Measurements from ENCODE around the gene CFTR.
"Not testable (repeated sequence)": the region's sequence is repeated elsewhere in the genome, so short reads cannot be mapped to it uniquely, and the experiment has no call there.

CFTR gene

DNA sequence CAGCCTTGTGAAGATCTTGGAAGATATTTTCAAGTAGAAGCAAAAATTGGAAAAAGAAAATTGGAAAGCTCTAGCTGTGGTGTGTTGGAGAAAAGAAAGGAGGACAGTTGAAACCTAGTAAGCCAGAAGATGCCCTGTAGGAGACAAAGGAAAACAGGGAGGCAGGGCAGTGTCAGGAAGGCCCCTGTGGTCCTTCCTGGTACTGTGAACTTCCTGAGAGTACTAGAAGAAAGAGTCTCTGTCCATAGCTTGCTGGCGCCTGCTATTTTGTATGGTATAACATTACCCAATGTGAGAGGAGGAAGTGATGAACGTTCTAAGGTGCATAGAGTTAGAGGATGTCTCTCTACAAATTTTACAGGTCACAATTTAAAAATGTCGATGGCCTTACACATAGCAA, 210.3 kb downstream of the CFTR start:
- H3K27me3 ChIP-seq (ENCODE audit: control insufficient read depth in 5 of 5, insufficient read depth in 4 of 5, low read length in 5 of 5): no peaks in the 10 kb centered on the region
- H3K4me3 ChIP-seq (ENCODE audit: low read depth in 1 of 5, low read length in 5 of 5): no peak overlapping the region
- H3K9me3 ChIP-seq (ENCODE audit: control insufficient read depth in 5 of 5, low read length in 5 of 5): no peaks in the 10 kb centered on the region
- H3K4me1 ChIP-seq (ENCODE audit: control insufficient read depth in 5 of 5, insufficient read depth in 5 of 5, low read length in 5 of 5): peaks cover 0 to 8% (median 0%) of the 10 kb centered on the region in 5 donors
- H3K27ac ChIP-seq (ENCODE audit: low read depth, low read length): no peak overlapping the region
- H3K9ac ChIP-seq (ENCODE audit: low read length in 5 of 5): no peak overlapping the region
- no peaks in the 10 kb centered on the region for H3K36me3 ChIP-seq (ENCODE audit: control insufficient read depth in 5 of 5, insufficient read depth in 5 of 5, low read length in 5 of 5)

DNA sequence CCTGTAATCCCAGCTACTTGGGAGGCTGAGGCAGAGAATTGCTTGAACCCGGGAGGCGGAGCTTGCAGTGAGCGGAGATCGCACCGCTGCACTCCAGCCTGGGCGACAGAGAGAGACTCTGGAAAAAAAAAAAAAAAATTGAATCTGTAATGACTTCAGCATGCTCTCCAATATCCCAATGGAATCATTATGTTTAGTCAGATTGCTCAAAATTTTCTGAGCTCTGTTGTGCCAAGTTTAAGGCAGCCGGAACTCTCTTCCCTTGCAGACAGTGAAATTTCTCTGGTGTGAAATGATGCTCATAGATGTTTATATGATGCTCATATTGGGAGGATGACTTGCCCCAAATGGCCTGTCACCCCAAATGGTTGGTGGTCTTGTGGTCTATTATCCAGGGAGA, 212.5 kb downstream of the CFTR start:
- Histone ChIP-seq H3K9ac (ENCODE audit: low read length in 5 of 5) (no peak overlapping the region), H3K4me3 (ENCODE audit: low read depth in 1 of 5, low read length in 5 of 5) (no peak overlapping the region), H3K27ac (ENCODE audit: low read depth, low read length) (no peak overlapping the region), H3K36me3 (ENCODE audit: control insufficient read depth in 5 of 5, insufficient read depth in 5 of 5, low read length in 5 of 5) (no peaks in the 10 kb centered on the region), H3K27me3 (ENCODE audit: control insufficient read depth in 5 of 5, insufficient read depth in 4 of 5, low read length in 5 of 5) (no peaks in the 10 kb centered on the region), H3K4me1 (ENCODE audit: control insufficient read depth in 5 of 5, insufficient read depth in 5 of 5, low read length in 5 of 5) (peaks cover 0 to 4% (median 0%) of the 10 kb centered on the region in 5 donors), H3K9me3 (ENCODE audit: control insufficient read depth in 5 of 5, low read length in 5 of 5) (no peaks in the 10 kb centered on the region)

DNA sequence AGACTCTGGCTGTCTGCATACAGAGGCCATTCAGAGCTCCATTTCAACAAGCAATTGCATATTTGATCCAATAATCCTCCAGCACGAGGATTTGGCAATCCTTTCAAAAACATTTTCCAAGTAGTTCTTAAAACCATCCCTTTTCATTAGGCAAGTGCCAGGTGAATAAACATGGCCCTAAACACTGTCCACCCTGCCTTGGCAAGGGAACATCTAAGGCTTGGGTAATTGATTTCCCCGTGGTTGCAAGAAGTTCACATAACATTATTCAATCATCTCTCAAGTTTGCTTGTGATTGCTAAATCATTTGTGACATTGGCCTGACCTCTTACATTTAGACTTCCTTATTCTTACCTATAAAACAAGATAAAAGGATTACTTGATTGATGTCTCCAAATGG, 218.2 kb downstream of the CFTR start:
- Histone ChIP-seq H3K36me3 (ENCODE audit: control insufficient read depth in 5 of 5, insufficient read depth in 5 of 5, low read length in 5 of 5) (no peaks in the 10 kb centered on the region), H3K27me3 (ENCODE audit: control insufficient read depth in 5 of 5, insufficient read depth in 4 of 5, low read length in 5 of 5) (no peaks in the 10 kb centered on the region), H3K9me3 (ENCODE audit: control insufficient read depth in 5 of 5, low read length in 5 of 5) (no peaks in the 10 kb centered on the region), H3K9ac (ENCODE audit: low read length in 5 of 5) (no peak overlapping the region), H3K27ac (ENCODE audit: low read depth, low read length) (no peak overlapping the region), H3K4me1 (ENCODE audit: control insufficient read depth in 5 of 5, insufficient read depth in 5 of 5, low read length in 5 of 5) (peaks cover 0 to 7% (median 0%) of the 10 kb centered on the region in 5 donors), H3K4me3 (ENCODE audit: low read depth in 1 of 5, low read length in 5 of 5) (no peak overlapping the region)

DNA sequence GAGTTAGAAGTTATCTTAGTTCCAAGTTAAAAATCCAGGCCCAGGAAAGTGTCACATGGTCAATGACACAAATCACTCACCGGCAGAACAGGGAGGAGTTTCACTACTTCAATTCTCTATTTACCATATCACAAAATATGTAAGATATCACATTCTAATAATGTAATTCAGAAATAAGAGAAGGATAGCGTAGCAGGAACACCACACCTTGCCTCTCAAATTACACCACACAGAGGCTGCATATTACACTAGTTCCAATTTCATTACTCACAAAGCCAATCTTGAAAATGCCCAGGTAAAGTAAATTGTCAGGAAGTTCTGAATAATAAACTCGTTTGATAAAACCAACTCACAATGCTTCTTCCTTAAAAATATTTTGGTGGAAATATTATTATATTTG, 224.2 kb downstream of the CFTR start:
- Histone ChIP-seq H3K27ac (ENCODE audit: low read depth, low read length) (no peak overlapping the region), H3K4me3 (ENCODE audit: low read depth in 1 of 5, low read length in 5 of 5) (no peak overlapping the region), H3K36me3 (ENCODE audit: control insufficient read depth in 5 of 5, insufficient read depth in 5 of 5, low read length in 5 of 5) (no peaks in the 10 kb centered on the region), H3K27me3 (ENCODE audit: control insufficient read depth in 5 of 5, insufficient read depth in 4 of 5, low read length in 5 of 5) (no peaks in the 10 kb centered on the region), H3K9ac (ENCODE audit: low read length in 5 of 5) (no peak overlapping the region), H3K4me1 (ENCODE audit: control insufficient read depth in 5 of 5, insufficient read depth in 5 of 5, low read length in 5 of 5) (no peaks in the 10 kb centered on the region), H3K9me3 (ENCODE audit: control insufficient read depth in 5 of 5, low read length in 5 of 5) (peaks cover 0 to 4% (median 0%) of the 10 kb centered on the region in 5 donors)

DNA sequence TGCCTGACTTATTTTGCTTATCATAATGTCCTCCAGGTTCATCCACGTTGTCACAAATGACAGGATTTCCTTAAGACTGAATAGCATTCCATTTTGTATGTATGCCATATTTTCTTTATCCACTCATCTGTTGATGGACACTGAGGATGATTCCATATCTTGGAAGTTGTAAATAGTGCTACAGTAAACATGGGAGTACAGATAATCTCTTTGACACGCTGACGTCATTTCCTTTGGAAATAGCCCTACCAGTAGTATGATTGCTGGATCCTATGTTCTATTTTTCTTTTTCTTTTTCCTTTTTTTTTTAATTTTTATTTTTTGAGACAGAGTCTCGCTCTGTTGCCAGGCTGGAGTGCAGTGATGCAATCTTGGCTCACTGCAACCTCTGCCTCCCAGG, 225.8 kb downstream of the CFTR start:
- no peak overlapping the region for H3K9ac ChIP-seq (ENCODE audit: low read length in 5 of 5)
- H3K9me3 ChIP-seq (ENCODE audit: control insufficient read depth in 5 of 5, low read length in 5 of 5): peaks cover 0 to 4% (median 0%) of the 10 kb centered on the region in 5 donors
- H3K36me3 ChIP-seq (ENCODE audit: control insufficient read depth in 5 of 5, insufficient read depth in 5 of 5, low read length in 5 of 5): no peaks in the 10 kb centered on the region
- no peaks in the 10 kb centered on the region for H3K27me3 ChIP-seq (ENCODE audit: control insufficient read depth in 5 of 5, insufficient read depth in 4 of 5, low read length in 5 of 5)
- H3K4me3 ChIP-seq (ENCODE audit: low read depth in 1 of 5, low read length in 5 of 5): no peak overlapping the region
- H3K4me1 ChIP-seq (ENCODE audit: control insufficient read depth in 5 of 5, insufficient read depth in 5 of 5, low read length in 5 of 5): no peaks in the 10 kb centered on the region
- no peak overlapping the region for H3K27ac ChIP-seq (ENCODE audit: low read depth, low read length)

DNA sequence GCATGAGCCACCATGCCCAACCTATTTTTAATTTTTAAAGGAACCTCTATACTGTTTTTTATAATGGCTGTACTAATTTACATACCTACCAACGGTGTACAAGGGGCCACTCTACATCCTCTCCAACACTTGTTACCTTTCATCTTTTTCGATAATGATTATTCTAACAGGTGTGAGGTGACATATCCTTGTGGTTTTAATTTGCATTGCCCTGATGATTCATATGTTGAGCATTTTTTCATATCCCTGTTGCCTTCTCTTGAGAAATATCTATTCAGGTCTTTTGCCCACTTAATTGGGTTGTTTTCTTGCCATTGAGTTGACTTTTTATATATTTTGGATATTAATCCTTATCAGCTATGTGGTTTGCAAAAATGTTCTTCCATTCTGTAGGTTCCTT, 226.4 kb downstream of the CFTR start:
- H3K4me1 ChIP-seq (ENCODE audit: control insufficient read depth in 5 of 5, insufficient read depth in 5 of 5, low read length in 5 of 5): no peaks in the 10 kb centered on the region
- no peak overlapping the region for H3K4me3 ChIP-seq (ENCODE audit: low read depth in 1 of 5, low read length in 5 of 5)
- H3K27me3 ChIP-seq (ENCODE audit: control insufficient read depth in 5 of 5, insufficient read depth in 4 of 5, low read length in 5 of 5): no peaks in the 10 kb centered on the region
- H3K9me3 ChIP-seq (ENCODE audit: control insufficient read depth in 5 of 5, low read length in 5 of 5): peaks cover 0 to 4% (median 0%) of the 10 kb centered on the region in 5 donors
- H3K36me3 ChIP-seq (ENCODE audit: control insufficient read depth in 5 of 5, insufficient read depth in 5 of 5, low read length in 5 of 5): no peaks in the 10 kb centered on the region
- no peak overlapping the region for H3K9ac ChIP-seq (ENCODE audit: low read length in 5 of 5)
- no peak overlapping the region for H3K27ac ChIP-seq (ENCODE audit: low read depth, low read length)

DNA sequence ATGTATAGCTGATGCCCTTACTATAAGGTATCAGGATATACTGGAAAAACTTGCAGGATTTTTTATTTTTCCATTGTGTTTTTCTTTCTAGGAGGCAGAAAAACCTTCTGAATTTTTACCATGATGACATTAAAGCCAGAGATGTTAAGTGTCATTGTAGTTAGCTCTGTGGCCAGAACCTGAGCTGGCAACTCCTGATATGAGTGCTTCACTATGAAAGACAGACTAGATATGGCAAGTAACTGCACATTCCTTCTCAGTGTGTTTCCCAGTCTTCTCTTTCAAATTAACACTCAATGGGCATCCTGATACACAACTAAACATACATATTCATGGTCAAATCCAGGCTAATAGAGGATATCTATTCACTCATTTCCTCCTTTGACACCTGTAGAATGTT, 227.3 kb downstream of the CFTR start:
- Histone ChIP-seq H3K9ac (ENCODE audit: low read length in 5 of 5) (no peak overlapping the region), H3K4me1 (ENCODE audit: control insufficient read depth in 5 of 5, insufficient read depth in 5 of 5, low read length in 5 of 5) (no peaks in the 10 kb centered on the region)

DNA sequence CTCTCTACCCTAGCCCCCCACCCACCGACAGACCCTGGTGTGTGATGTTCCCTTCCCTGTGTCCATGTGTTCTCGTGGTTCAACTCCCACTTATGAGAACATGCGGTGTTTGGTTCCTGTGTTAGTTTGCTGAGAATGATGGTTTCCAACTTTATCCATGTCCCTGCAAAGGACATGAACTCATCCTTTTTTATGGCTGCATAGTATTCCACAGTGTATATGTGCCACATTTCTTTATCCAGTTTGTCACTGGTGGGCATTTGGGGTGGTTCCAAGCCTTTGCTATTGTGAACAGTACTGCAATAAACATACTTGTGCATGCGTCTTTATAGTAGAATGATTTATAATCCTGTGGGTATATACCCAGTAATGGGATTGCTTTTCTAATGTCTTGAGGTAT, 228.3 kb downstream of the CFTR start:
- not testable (repeated sequence) for H3K4me3 ChIP-seq (ENCODE audit: low read depth in 1 of 5, low read length in 5 of 5); H3K9ac ChIP-seq (ENCODE audit: low read length in 5 of 5); H3K27ac ChIP-seq (ENCODE audit: low read depth, low read length); H3K27me3 ChIP-seq (ENCODE audit: control insufficient read depth in 5 of 5, insufficient read depth in 4 of 5, low read length in 5 of 5); H3K4me1 ChIP-seq (ENCODE audit: control insufficient read depth in 5 of 5, insufficient read depth in 5 of 5, low read length in 5 of 5); H3K36me3 ChIP-seq (ENCODE audit: control insufficient read depth in 5 of 5, insufficient read depth in 5 of 5, low read length in 5 of 5); H3K9me3 ChIP-seq (ENCODE audit: control insufficient read depth in 5 of 5, low read length in 5 of 5)

More for the DNA sequence above, 227.3 kb downstream of the CFTR start:
- Histone ChIP-seq H3K27ac (ENCODE audit: low read depth, low read length) (no peak overlapping the region), H3K36me3 (ENCODE audit: control insufficient read depth in 5 of 5, insufficient read depth in 5 of 5, low read length in 5 of 5) (peaks cover 0 to 5% (median 2%) of the 10 kb centered on the region in 5 donors), H3K27me3 (ENCODE audit: control insufficient read depth in 5 of 5, insufficient read depth in 4 of 5, low read length in 5 of 5) (no peaks in the 10 kb centered on the region), H3K9me3 (ENCODE audit: control insufficient read depth in 5 of 5, low read length in 5 of 5) (peaks cover 0 to 4% (median 0%) of the 10 kb centered on the region in 5 donors), H3K4me3 (ENCODE audit: low read depth in 1 of 5, low read length in 5 of 5) (no peak overlapping the region)

DNA sequence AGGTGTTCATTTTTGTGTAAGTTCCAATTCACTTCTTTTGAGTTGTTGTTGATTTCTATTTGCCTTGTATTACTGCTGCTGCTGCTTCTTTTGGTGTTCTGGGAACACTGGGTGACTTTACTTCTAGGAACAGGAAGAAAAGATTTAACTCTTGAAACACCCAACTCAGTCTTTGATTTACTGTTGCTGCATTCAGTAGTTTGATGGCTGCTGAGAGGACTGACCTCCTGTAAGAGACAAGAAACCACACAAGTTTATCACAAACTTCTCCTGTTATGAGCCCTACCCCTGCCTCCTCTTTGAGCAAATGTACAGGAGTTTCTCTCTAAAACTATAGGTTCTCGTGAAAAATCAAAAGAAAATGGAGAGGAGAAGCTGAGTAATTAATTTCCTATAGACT, 231.7 kb downstream of the CFTR start:
- H3K36me3 ChIP-seq (ENCODE audit: control insufficient read depth in 5 of 5, insufficient read depth in 5 of 5, low read length in 5 of 5): peaks cover 0 to 9% (median 7%) of the 10 kb centered on the region in 5 donors
- no peak overlapping the region for H3K9ac ChIP-seq (ENCODE audit: low read length in 5 of 5)
- no peak overlapping the region for H3K4me3 ChIP-seq (ENCODE audit: low read depth in 1 of 5, low read length in 5 of 5)
- H3K27me3 ChIP-seq (ENCODE audit: control insufficient read depth in 5 of 5, insufficient read depth in 4 of 5, low read length in 5 of 5): no peaks in the 10 kb centered on the region
- no peak overlapping the region for H3K27ac ChIP-seq (ENCODE audit: low read depth, low read length)
- peaks cover 0 to 4% (median 0%) of the 10 kb centered on the region in 5 donors for H3K9me3 ChIP-seq (ENCODE audit: control insufficient read depth in 5 of 5, low read length in 5 of 5)
- H3K4me1 ChIP-seq (ENCODE audit: control insufficient read depth in 5 of 5, insufficient read depth in 5 of 5, low read length in 5 of 5): peaks cover 0 to 3% (median 0%) of the 10 kb centered on the region in 5 donors

DNA sequence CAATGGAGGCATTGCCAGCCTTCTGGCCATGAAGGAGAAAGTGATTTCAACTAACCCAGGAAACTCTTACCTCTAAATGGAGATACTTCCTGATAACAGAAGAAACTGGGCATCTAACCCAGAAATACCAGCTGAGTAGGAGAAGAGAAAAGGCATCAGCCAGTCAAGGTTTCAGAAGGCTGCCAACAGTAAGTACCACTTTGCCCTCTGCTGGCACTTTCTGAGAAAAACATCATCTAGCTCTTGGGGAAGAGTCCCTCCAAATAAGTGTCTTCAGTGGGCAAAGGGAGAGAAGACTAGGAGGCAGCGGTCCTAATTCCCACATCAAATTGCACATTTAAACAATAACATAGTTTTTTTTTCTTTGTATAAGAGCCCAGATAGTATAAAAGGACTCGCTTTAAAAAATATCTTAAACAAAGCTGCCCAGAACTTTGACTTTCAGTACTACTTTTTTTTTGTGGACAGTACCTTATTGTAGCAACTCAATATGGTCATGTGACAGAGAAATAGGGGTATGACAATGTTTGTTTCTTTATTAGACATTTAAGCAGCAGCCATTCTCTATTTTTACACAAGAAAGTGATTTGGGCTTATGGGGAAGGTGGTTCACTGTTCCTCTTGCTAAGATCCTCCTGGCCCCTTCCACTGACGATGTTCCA, 236.1 kb downstream of the CFTR start:
- peaks cover 0 to 3% (median 0%) of the 10 kb centered on the region in 5 donors for H3K4me1 ChIP-seq (ENCODE audit: control insufficient read depth in 5 of 5, insufficient read depth in 5 of 5, low read length in 5 of 5)
- H3K36me3 ChIP-seq (ENCODE audit: control insufficient read depth in 5 of 5, insufficient read depth in 5 of 5, low read length in 5 of 5): peaks cover 7 to 20% (median 9%) of the 10 kb centered on the region in 5 donors
- H3K27ac ChIP-seq (ENCODE audit: low read depth, low read length): no peak overlapping the region
- no peak overlapping the region for H3K9ac ChIP-seq (ENCODE audit: low read length in 5 of 5)
- H3K4me3 ChIP-seq (ENCODE audit: low read depth in 1 of 5, low read length in 5 of 5): no peak overlapping the region
- no peaks in the 10 kb centered on the region for H3K9me3 ChIP-seq (ENCODE audit: control insufficient read depth in 5 of 5, low read length in 5 of 5)
- H3K27me3 ChIP-seq (ENCODE audit: control insufficient read depth in 5 of 5, insufficient read depth in 4 of 5, low read length in 5 of 5): no peaks in the 10 kb centered on the region

Data from subcutaneous abdominal adipose tissue (tissue), 5 donors.